Gastroesophageal sphincter (tissue), 4 donors: ENCODE data around the gene MARF1. TPM values are rescaled to one million over a fixed set of nuclear protein-coding genes. Genes with fewer than 3 reads are reported as not detected.
A peak's percentile ranks its signal among the peaks of the same experiment; 100 is the strongest.

Source experiments
- ATAC-seq: fragments of 150-250 bp; one replicate; pipeline ENCODE4 v1.9.1; 2016; ENCODE audit warnings: mild to moderate bottlenecking, moderate library complexity
- H3K27ac ChIP-seq, 4 donors: fragments of 200-600 bp; sonication (generic) in 3 of 4; 1 replicate in 3 of 4; 2 replicates in 1 of 4; pipeline ENCODE4 v1.5.1; 2016 to 2019
- H3K27me3 ChIP-seq: fragments of 200-600 bp; sonication (generic); one replicate; pipeline ENCODE4 v1.5.1; 2019
- H3K36me3 ChIP-seq, 2 donors: fragments of 200-600 bp; sonication (generic); one replicate each; pipeline ENCODE4 v1.5.1; 2019; ENCODE audit warnings: control low read depth in 1 of 2
- H3K4me1 ChIP-seq, 3 donors: fragments of 200-600 bp; sonication (generic); 1 replicate in 2 of 3; 2 replicates in 1 of 3; pipeline ENCODE4 v1.5.1; 2016 to 2019; ENCODE audit warnings: control low read depth in 2 of 3
- H3K4me3 ChIP-seq, 2 donors: fragments of 200-600 bp; sonication (generic); one replicate each; pipeline ENCODE4 v1.5.1; 2019; ENCODE audit warnings: mild to moderate bottlenecking in 1 of 2, moderate library complexity in 1 of 2
- H3K9me3 ChIP-seq, 3 donors: fragments of 200-600 bp; sonication (generic); one replicate each; pipeline ENCODE4 v1.5.1; 2017 to 2019; ENCODE audit warnings: control low read depth in 2 of 3
- CTCF ChIP-seq, 4 experiments: fragments of 200-600 bp in 2 of 4; fragments of 450-650 bp in 2 of 4; sonication (generic) in 1 of 4; IDR thresholded peaks; one replicate each; pipeline ENCODE4 v1.5.1; 2017 to 2019; ENCODE audit warnings: antibody characterized with exemption in 4 of 4, mild to moderate bottlenecking in 2 of 4, moderate library complexity in 2 of 4
- EP300 ChIP-seq: sonication (generic); formaldehyde crosslinking; IDR thresholded peaks from one replicate; pipeline ENCODE4 v1.6.1; 2017; ENCODE audit warnings: antibody characterized with exemption, mild to moderate bottlenecking
- POLR2A ChIP-seq, 2 donors: fragments of 450-650 bp; IDR thresholded peaks; one replicate each; pipeline ENCODE4 v1.6.1; 2017; ENCODE audit warnings: antibody characterized with exemption in 2 of 2, mild to moderate bottlenecking in 2 of 2, moderate library complexity in 1 of 2
- POLR2AphosphoS5 ChIP-seq: sonication (generic); formaldehyde crosslinking; IDR thresholded peaks from one replicate; pipeline ENCODE4 v1.6.1; 2017; ENCODE audit warnings: antibody characterized with exemption
- WGBS, 2 donors: methylation state at CpG; one replicate each; pipeline ENCODE4 v1.1.5; 2018; ENCODE audit warnings: low coverage in 1 of 2; 5-methylcytosine and 5-hydroxymethylcytosine counted together
- total RNA-seq, 4 donors: library from RNA; depleted of rRNA; stranded (reverse); fragments of >200 nt; gene quantifications; one replicate each; pipeline ENCODE4 v1.1.0, GENCODE V29; 2016

MARF1 gene
- total RNA-seq, 4 donors from 2014 or later = 38.2 to 67.7 (median 53.3) TPM

DNA sequence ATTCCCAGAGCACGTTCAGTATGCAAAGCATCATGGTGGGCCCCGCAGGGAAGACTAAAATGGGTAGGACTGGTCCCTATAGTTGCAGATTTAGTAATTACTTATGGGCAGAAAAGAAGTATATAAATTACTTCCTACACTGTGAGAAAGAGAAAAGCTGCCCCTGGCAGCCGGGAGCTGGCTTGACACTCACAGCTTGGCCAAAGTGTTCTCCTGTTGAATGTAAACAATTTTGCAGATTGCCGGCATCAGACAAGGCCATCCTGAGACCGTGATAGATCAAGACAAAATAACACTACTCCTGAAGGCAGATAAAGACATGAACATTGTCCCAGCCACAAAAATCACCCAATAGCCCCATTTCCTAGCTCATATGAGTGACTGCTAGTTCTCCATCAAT, 98.5 kb downstream of the MARF1 start:
- Histone ChIP-seq H3K4me3 (no peak overlapping the region), H3K36me3 (no peaks in the 10 kb centered on the region), H3K9me3 (peaks cover 0 to 9% (median 0%) of the 10 kb centered on the region in 3 donors), H3K27me3 (no peaks in the 10 kb centered on the region), H3K4me1 (peaks cover 0 to 20% (median 0%) of the 10 kb centered on the region in 3 donors), H3K27ac (peak overlapping the region in 2 of 4 donors; percentile 38 to 61)
- ATAC-seq = no peak
- WGBS, 2 donors = 54 to 58% methylated on average over 5 of the region's 5 CpGs
- TF ChIP-seq POLR2A (IDR thresholded peaks at IDR 0.05) (no peak), CTCF (IDR thresholded peaks at IDR 0.05) (no peak), POLR2AphosphoS5 (no peak), EP300 (no peak)

Other genes with a start within 250 kb of the MARF1 start
- 10 to 100 TPM in 2 of 4 donors, 1 to 10 TPM in 2; 7.9 to 13.7 (median 11.3) TPM for gene MPV17L, start 247.4 kb downstream of the MARF1 start, total RNA-seq
- gene BMERB1, start 208.6 kb downstream of the MARF1 start, total RNA-seq = 100 to 1,000 TPM in 2 of 4 donors, 10 to 100 TPM in 2; 84.5 to 135 (median 101) TPM
- gene NDE1, start 7.1 kb upstream of the MARF1 start, total RNA-seq = 100 to 1,000 TPM in 1 of 4 donors, 10 to 100 TPM in 3; 34.9 to 123 (median 62.3) TPM
- gene MYH11, start 213.9 kb upstream of the MARF1 start, total RNA-seq = over 10,000 TPM in 3 of 4 donors, 1,000 to 10,000 TPM in 1; 7,231 to 23,237 (median 11,307) TPM
- 10 to 100 TPM; 34.1 to 66.9 (median 49.6) TPM for gene CEP20, start 245.4 kb upstream of the MARF1 start, total RNA-seq